SH-SY5Y (cell line): ENCODE data around the gene CLEC16A.

Experiments
- GATA2 ChIP-seq: IDR thresholded peaks from 2 replicates; pipeline ENCODE4 v1.6.1; 2011; ENCODE audit warnings: mild to moderate bottlenecking, low read depth, low read length
- GATA3 ChIP-seq: IDR thresholded peaks from 2 replicates; pipeline ENCODE4 v1.6.1; 2011; ENCODE audit warnings: low read depth, mild to moderate bottlenecking, low read length, moderate library complexity

GRCh38 chr16:10979717-10980601 lies 35.6 kb downstream of the CLEC16A start:
- TF ChIP-seq GATA2 (no peak), GATA3 (no peak)
